Hindlimb muscle (tissue), 1 donor: ENCODE data around the gene GTF2A1. TPM values are rescaled to one million over a fixed set of nuclear protein-coding genes. Genes with fewer than 3 reads are reported as not detected.

Source experiments
- DNase-seq: peaks from one replicate; pipeline ENCODE4 v3.0.0-alpha.2; 2013
- polyA plus RNA-seq: library from polyadenylated mRNA; unstranded; fragments of 120-200 nt; gene quantifications from one replicate; pipeline ENCODE4 v1.2.1, GENCODE V29; 2013; ENCODE audit not compliant: insufficient read length

GTF2A1 gene
- polyA plus RNA-seq, 1 donor = 19.8 TPM

DNA sequence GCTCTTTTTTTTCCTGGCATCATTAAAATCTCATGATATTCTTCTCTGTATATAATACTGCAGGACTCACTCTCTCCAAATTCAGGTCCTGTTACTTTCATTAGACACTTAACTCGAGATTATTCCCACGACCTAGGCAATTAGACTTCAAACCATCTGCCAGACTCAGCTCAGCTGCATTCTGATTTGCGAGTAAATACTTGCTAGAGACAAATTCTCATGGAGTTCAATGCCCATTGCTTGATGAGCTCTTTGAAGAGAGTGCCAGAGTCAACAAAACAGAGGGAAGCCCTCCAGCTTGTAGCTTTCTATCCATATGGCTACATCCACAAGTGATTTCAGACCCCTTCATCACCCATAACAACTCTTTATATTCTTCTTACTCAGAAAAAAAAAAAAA lies 88.3 kb downstream of the GTF2A1 start:
- no peak for DNase-seq

DNA sequence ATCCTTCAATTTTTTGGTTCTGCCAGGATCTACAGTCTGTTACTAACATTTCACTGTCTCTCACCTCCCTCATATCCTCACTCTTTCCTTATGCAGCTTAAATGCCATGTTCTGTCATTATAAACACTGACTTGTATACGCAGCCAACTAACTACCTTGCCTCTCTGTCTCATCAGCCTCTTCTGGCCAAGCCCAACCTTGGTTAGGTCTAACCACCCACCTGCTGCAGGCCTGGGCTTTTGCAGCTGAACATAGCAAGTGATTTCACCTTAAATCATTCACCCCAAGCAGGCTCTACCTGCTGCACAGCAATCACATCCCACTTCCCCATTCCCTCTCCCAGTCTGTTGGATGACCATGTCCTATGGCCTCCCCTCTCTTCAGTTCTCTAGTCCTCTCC lies 91.5 kb downstream of the GTF2A1 start:
- DNase-seq = no peak

DNA sequence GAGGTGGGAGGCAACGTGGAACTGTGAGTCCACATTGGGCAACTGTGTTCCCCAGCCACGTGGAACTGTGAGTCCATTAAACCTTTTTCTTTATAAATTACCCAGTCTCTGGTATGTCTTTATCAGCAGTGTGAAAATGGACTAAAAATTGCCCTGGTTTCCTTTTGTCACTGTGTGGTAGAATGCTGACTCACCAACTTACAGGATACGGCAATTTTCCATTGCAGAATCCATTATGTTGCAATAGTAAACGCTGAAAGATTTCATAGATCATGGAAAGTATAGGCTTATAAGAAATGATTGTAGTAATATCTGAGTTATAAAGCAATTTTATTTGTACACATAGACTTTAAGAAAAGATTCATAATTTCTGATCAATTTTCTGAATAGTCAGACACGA lies 93.0 kb downstream of the GTF2A1 start:
- no peak for DNase-seq

DNA sequence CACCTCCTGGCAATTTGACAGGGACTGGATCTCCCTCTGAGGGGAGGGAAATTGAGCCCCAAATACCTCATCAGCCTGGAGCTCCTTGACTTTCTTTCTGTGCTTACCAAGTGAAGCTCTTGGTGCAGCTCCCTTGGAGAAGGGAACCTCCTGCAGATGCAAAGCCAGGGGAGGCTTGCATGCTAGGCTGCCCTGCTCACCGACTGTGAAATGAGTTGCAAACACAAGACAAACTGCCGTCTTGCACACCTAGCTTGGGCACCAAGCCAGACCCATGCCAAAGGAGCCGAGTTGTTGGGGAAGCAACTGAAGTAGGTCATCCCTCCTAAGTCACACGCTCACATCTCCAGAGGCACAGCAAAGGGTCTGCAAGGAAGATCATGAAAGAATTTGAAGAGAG lies 95.2 kb downstream of the GTF2A1 start:
- no peak for DNase-seq

Other genes starting within 250 kb of the GTF2A1 start
- gene STON2, start 179.4 kb upstream of the GTF2A1 start, polyA plus RNA-seq = 20.5 TPM